ENCODE results near the gene RCCD1.
A peak's percentile ranks its signal among the peaks of the same experiment; 100 is the strongest.

Gene RCCD1

DNA sequence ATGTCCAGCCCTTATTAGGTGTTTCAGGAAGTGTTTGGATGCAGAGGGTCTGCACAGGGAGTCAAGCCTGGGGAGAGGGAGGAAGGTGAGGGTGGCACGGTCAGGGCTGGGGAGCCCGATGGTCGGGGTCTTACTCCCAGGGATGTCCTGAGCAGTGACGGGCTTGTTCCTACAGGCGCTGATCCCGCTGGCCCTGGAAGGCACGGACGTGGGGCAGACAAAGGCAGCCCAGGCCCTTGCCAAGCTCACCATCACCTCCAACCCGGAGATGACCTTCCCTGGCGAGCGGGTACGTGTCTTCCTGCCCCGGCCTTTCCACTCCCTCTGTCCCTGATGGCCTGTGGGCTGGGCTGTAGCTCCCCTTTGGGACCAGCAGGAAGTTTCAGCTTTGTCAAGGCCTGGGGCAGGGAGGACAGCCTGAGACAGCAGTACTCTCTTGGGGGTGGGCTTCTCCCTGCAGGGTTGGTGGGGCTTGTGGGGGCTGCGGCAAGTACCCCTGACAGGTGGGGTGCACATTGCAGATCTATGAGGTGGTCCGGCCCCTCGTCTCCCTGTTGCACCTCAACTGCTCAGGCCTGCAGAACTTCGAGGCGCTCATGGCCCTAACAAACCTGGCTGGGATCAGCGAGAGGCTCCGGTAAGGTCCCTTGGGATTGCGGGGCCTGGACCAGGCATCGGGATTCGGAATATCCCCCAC lies 4.6 kb upstream of the RCCD1 start:
- no peak for DNase-seq (ENCODE audit: low spot score)
- TF ChIP-seq, protein P1, sequence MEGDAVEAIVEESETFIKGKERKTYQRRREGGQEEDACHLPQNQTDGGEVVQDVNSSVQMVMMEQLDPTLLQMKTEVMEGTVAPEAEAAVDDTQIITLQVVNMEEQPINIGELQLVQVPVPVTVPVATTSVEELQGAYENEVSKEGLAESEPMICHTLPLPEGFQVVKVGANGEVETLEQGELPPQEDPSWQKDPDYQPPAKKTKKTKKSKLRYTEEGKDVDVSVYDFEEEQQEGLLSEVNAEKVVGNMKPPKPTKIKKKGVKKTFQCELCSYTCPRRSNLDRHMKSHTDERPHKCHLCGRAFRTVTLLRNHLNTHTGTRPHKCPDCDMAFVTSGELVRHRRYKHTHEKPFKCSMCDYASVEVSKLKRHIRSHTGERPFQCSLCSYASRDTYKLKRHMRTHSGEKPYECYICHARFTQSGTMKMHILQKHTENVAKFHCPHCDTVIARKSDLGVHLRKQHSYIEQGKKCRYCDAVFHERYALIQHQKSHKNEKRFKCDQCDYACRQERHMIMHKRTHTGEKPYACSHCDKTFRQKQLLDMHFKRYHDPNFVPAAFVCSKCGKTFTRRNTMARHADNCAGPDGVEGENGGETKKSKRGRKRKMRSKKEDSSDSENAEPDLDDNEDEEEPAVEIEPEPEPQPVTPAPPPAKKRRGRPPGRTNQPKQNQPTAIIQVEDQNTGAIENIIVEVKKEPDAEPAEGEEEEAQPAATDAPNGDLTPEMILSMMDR (IDR thresholded peaks at IDR 0.05; ENCODE audit: extremely low read depth, missing control alignments) = no peak

DNA sequence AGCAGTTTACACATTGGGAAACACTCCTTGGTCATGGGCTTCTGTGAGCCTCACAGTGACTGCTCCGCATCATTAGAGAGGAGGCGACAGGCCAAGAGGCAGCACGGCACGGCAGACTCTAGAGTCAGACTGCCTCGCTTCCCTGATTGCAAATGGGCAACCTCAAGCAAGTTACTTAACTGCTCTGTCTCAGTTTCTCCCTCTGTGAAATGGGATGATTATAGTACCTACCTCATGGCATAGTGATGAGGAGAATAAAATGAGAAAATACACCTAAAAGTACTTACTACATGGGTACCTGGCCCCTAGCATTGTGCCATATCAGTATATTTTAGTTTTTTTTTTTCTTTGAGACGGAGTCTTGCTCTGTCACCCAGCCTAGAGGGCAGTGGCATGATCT lies 4.0 kb upstream of the RCCD1 start:
- DNase-seq (ENCODE audit: low spot score) = no peak
- TF ChIP-seq, protein P1 (IDR thresholded peaks at IDR 0.05; ENCODE audit: extremely low read depth, missing control alignments) = no peak

GRCh38 chr15:90952901-90953677 lies 1.6 kb upstream of the RCCD1 start:
- TF ChIP-seq, protein P1 (IDR thresholded peaks at IDR 0.05; ENCODE audit: extremely low read depth, missing control alignments) = no peak
- DNase-seq (ENCODE audit: low spot score) = no peak

GRCh38 chr15:90953947-90954711 lies 555 bp upstream of the RCCD1 start:
- TF ChIP-seq, protein P1 (IDR thresholded peaks at IDR 0.05; ENCODE audit: extremely low read depth, missing control alignments) = no peak
- no peak for DNase-seq (ENCODE audit: low spot score)

DNA sequence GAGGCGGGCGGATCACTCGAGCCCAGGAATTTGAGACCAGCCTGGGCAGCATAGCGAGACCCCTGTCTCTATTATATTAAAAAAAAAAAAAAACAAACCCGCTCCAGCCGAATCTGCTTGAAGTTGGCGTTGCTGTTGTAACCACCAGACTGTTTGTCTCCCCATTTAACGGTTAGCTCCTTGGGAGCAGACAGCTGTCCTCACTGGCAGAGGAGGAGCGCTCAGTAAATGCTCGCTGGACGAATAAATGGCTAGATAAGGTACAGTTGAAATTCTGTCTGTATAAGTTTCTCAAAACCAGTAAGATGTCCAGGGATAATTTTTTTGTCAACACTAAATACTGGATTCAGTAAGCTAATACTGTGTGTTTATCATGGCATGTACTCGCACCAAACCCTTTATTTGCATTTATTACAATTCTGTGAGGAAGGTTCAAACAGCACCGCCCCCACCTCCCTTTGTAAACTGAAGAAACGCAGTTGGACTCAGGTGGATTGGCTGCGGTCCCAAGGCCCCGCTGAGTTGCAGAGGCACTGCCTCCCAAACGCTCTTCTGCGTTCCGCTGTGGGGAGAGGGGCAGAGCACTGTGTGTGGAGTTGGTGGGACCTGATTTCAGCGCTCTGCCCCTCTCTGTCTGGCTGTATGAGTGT lies 1.1 kb downstream of the RCCD1 start:
- TF ChIP-seq, protein P1 (IDR thresholded peaks at IDR 0.05; ENCODE audit: extremely low read depth, missing control alignments) = no peak
- DNase-seq (ENCODE audit: low spot score) = peak; percentile 40

DNA sequence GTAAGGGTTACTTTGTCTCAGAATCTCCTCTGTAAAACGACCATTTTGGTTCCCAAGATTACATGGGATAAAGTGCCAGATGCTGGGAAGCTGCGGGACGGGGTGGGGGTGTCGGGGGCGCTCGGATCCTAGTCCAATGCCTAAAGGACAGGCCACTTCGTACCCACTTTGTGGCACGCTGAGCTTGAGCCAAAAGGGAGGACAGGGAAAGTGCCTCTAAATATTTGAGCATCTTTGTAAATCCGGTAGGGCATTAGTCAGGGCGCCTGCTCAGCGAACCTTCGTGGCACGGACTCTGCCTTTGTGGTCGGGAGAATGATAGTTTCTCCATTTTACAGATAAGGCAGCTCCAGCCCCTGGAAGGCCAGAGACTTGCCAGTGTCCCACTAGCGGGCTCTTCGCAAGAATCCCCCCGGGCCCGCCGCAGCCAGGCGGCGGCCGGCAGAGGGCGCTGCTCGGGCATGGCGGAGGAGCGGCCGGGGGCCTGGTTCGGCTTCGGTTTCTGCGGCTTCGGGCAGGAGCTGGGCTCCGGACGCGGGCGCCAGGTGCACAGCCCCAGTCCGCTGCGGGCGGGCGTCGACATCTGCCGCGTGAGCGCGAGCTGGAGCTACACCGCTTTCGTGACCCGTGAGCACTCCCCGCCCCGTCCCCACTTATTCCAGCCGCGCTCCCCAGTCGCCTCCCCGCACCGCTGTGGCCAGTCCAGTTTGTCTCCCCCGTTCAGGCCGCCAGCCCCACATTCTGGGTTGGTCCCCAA lies 1.8 kb downstream of the RCCD1 start:
- DNase-seq (ENCODE audit: low spot score) = peak; percentile 96

More for the DNA sequence above, 1.8 kb downstream of the RCCD1 start:
- TF ChIP-seq, protein P1 (IDR thresholded peaks at IDR 0.05; ENCODE audit: extremely low read depth, missing control alignments) = peak; percentile 90

All from GM20000 (cell line).